OCI-LY7 (cell line): ENCODE data around the gene PHEX. TPM values are rescaled to one million over a fixed set of nuclear protein-coding genes. Genes with fewer than 3 reads are reported as not detected.

Source experiments
- BruUV-seq: library from RNA; stranded (reverse); fragments of 400-500 nt; replicated peaks from 2 replicates; lab custom pipeline; 2021; lab: Mats Ljungman, UMichigan
- CTCF ChIA-PET: fragments of 300-600 bp; sonication (Branson Sonifier 250); formaldehyde crosslinking; loops from one replicate; lab custom pipeline; 2022; ENCODE audit warnings: antibody characterized with exemption; ENCODE audit not compliant: unreplicated experiment; lab: Charles Lee
- POLR2A ChIA-PET: fragments of 300-600 bp; sonication (Branson Sonifier 250); formaldehyde crosslinking; loops from one replicate; lab custom pipeline; 2022; ENCODE audit warnings: antibody characterized with exemption; lab: Charles Lee
- DNase-seq: peaks from one replicate; pipeline ENCODE4 v3.0.0-alpha.2; 2015; ENCODE audit warnings: low spot score
- H2AFZ ChIP-seq: fragments of 200-600 bp; sonication (generic), shearing (Covaris generic); 2 replicates; pipeline ENCODE4 v1.6.1; 2014; ENCODE audit warnings: mild to moderate bottlenecking, antibody characterized with exemption, low read length, moderate library complexity
- H3K27ac ChIP-seq: fragments of 200-600 bp; sonication (generic); 2 replicates; pipeline ENCODE4 v1.5.1; 2014; ENCODE audit warnings: mixed run types, low read depth, mild to moderate bottlenecking, moderate library complexity, low read length, inconsistent platforms; ENCODE audit not compliant: poor library complexity, severe bottlenecking
- H3K36me3 ChIP-seq: fragments of 200-600 bp; sonication (generic); 2 replicates; pipeline ENCODE4 v1.6.1; 2014; ENCODE audit warnings: mild to moderate bottlenecking, antibody characterized with exemption, low read length, moderate library complexity, mixed read lengths; ENCODE audit not compliant: insufficient read depth
- H3K4me1 ChIP-seq: fragments of 200-600 bp; sonication (generic); 2 replicates; pipeline ENCODE4 v1.5.1; 2014; ENCODE audit warnings: mild to moderate bottlenecking, low read length; ENCODE audit not compliant: insufficient read depth, poor library complexity, severe bottlenecking
- H3K4me2 ChIP-seq: fragments of 200-600 bp; sonication (generic); 2 replicates; pipeline ENCODE4 v1.6.1; 2014; ENCODE audit warnings: mild to moderate bottlenecking, low read length
- H3K4me3 ChIP-seq: fragments of 200-600 bp; sonication (generic); 2 replicates; pipeline ENCODE4 v1.5.1; 2014; ENCODE audit warnings: mild to moderate bottlenecking, low read depth, low read length; ENCODE audit not compliant: poor library complexity, severe bottlenecking
- H3K79me2 ChIP-seq: fragments of 200-600 bp; sonication (generic); 2 replicates; pipeline ENCODE4 v1.6.1; 2016; ENCODE audit warnings: low read depth, mild to moderate bottlenecking, low read length, moderate library complexity, mixed read lengths; ENCODE audit not compliant: insufficient read depth
- H3K9me2 ChIP-seq: fragments of 200-600 bp; sonication (generic); 2 replicates; pipeline ENCODE4 v1.6.1; 2016; ENCODE audit warnings: mild to moderate bottlenecking, low read length, mixed read lengths; ENCODE audit not compliant: insufficient read depth
- H3K9me3 ChIP-seq: fragments of 200-600 bp; sonication (generic); 2 replicates; pipeline ENCODE4 v1.6.1; 2014; ENCODE audit warnings: mild to moderate bottlenecking, mixed run types, low read length, mixed read lengths
- H4K20me1 ChIP-seq: fragments of 200-600 bp; sonication (generic); 2 replicates; pipeline ENCODE4 v1.6.1; 2014; ENCODE audit warnings: mild to moderate bottlenecking, antibody characterized with exemption, low read length, moderate library complexity, mixed read lengths; ENCODE audit not compliant: insufficient read depth
- CTCF ChIP-seq: fragments of 200-600 bp; sonication (generic); conservative IDR thresholded peaks from 2 replicates; pipeline ENCODE4 v1.5.1; 2014; ENCODE audit warnings: mild to moderate bottlenecking, antibody characterized with exemption, low read length, moderate library complexity, mixed read lengths
- EZH2phosphoT487 ChIP-seq: fragments of 200-600 bp; sonication (generic); IDR thresholded peaks from 2 replicates; pipeline ENCODE4 v1.6.1; 2018; ENCODE audit warnings: low read depth, borderline replicate concordance, mild to moderate bottlenecking, mixed run types, antibody characterized with exemption, low read length, moderate library complexity, mixed read lengths
- intact Hi-C: fragments of 100-400 bp; cut with micrococcal nuclease; formaldehyde crosslinking; loops from one replicate; pipeline ENCODE4 v1.10.0; 2022; ENCODE audit not compliant: unreplicated experiment
- total RNA-seq, 2 experiments: library from RNA; depleted of rRNA in 1 of 2; stranded (reverse); fragments of >200 nt in 1 of 2; shearing (Covaris generic) in 1 of 2; gene quantifications; 2 replicates each; pipeline ENCODE4 v1.2.3, GENCODE V29; 2014 to 2022

PHEX gene
- total RNA-seq, 2 experiments from 2014 or later = 0.09 TPM; not detected in 1

- H3K9me3 ChIP-seq = no peaks in the 10 kb centered on the region
- POLR2A ChIA-PET = interaction anchor here (0.7 kb wide), 1 partner anchor 83 kb away, joined by 3 read pairs; no protein-coding TSS in a partner anchor
These were observed 5.9 kb downstream of the PHEX start for GRCh38 chrX:22037911-22038537.

GRCh38 chrX:22039541-22039940 is 7.4 kb downstream of the PHEX start:
- TF ChIP-seq EZH2phosphoT487 (no peak), CTCF (no peak)
- Histone ChIP-seq H3K9me2 (no peaks in the 10 kb centered on the region), H3K79me2 (no peaks in the 10 kb centered on the region), H3K27ac (no peak overlapping the region), H2AFZ (no peak overlapping the region), H3K4me1 (no peaks in the 10 kb centered on the region), H3K9me3 (no peaks in the 10 kb centered on the region), H3K4me3 (no peak overlapping the region), H4K20me1 (no peaks in the 10 kb centered on the region), H3K4me2 (no peak overlapping the region), H3K36me3 (no peaks in the 10 kb centered on the region)
- no TSS peak for BruUV-seq
- ChIA-PET CTCF (no interaction called here), POLR2A (no interaction called here)
- no peak for DNase-seq
- intact Hi-C loops = no loop called here

More at GRCh38 chrX:22037911-22038537, 5.9 kb downstream of the PHEX start:
- Histone ChIP-seq H3K4me2 (no peak overlapping the region), H3K27ac (no peak overlapping the region), H3K36me3 (no peaks in the 10 kb centered on the region), H3K4me1 (no peaks in the 10 kb centered on the region), H3K79me2 (no peaks in the 10 kb centered on the region), H4K20me1 (no peaks in the 10 kb centered on the region), H3K4me3 (no peak overlapping the region), H2AFZ (no peak overlapping the region), H3K9me2 (no peaks in the 10 kb centered on the region)
- CTCF ChIA-PET = no interaction called here
- DNase-seq = no peak
- no TSS peak for BruUV-seq
- intact Hi-C loops = no loop called here
- no peak for TF ChIP-seq CTCF
- no peak for TF ChIP-seq EZH2phosphoT487

GRCh38 chrX:22040184-22040583 is 8.1 kb downstream of the PHEX start:
- H3K9me2 ChIP-seq = no peaks in the 10 kb centered on the region
- DNase-seq = no peak
- no peak overlapping the region for H3K4me2 ChIP-seq
- BruUV-seq = no TSS peak
- intact Hi-C loops = no loop called here
- POLR2A ChIA-PET = no interaction called here
- H3K4me1 ChIP-seq = no peaks in the 10 kb centered on the region
- H3K27ac ChIP-seq = no peak overlapping the region
- no peak overlapping the region for H2AFZ ChIP-seq
- no peaks in the 10 kb centered on the region for H3K79me2 ChIP-seq
- no peak overlapping the region for H3K4me3 ChIP-seq
- no peaks in the 10 kb centered on the region for H3K36me3 ChIP-seq
- CTCF ChIA-PET = no interaction called here
- TF ChIP-seq CTCF = no peak
- TF ChIP-seq EZH2phosphoT487 = no peak
- H4K20me1 ChIP-seq = no peaks in the 10 kb centered on the region
- no peaks in the 10 kb centered on the region for H3K9me3 ChIP-seq
